GM23338 (cell line): Measurements from ENCODE around the gene SYPL1. TPM values are rescaled to one million over a fixed set of nuclear protein-coding genes. Genes with fewer than 3 reads are reported as not detected.

ENCODE experiments used
- ATAC-seq: fragments of 200-7000 bp; cut with Tn5 transposase; 3 replicates; pipeline ENCODE4 v1.9.1; 2020
- DNase-seq: peaks from one replicate; pipeline ENCODE4 v3.0.0-alpha.2; 2015; ENCODE audit warnings: low spot score
- H2AFZ ChIP-seq: fragments of 200-600 bp; sonication (generic); 2 replicates; pipeline ENCODE4 v1.8.0; 2016; ENCODE audit warnings: antibody characterized with exemption, mild to moderate bottlenecking, moderate library complexity
- H3F3A ChIP-seq: fragments of 200-600 bp; sonication (generic); replicated peaks from 2 replicates; pipeline ENCODE4 v1.8.0; 2017; ENCODE audit warnings: antibody characterized with exemption, mixed run types, low read depth
- H3K27ac ChIP-seq: fragments of 200-600 bp; sonication (generic); 2 replicates; pipeline ENCODE4 v1.6.1; 2016; ENCODE audit warnings: low read depth
- H3K27me3 ChIP-seq: fragments of 200-600 bp; sonication (generic); 2 replicates; pipeline ENCODE4 v1.8.0; 2016; ENCODE audit warnings: mild to moderate bottlenecking, mixed run types, moderate library complexity; ENCODE audit not compliant: insufficient read depth
- H3K36me3 ChIP-seq: fragments of 200-600 bp; sonication (generic); 2 replicates; pipeline ENCODE4 v1.8.0; 2016; ENCODE audit warnings: mild to moderate bottlenecking; ENCODE audit not compliant: insufficient read depth
- H3K4me1 ChIP-seq: fragments of 200-600 bp; sonication (generic); 2 replicates; pipeline ENCODE4 v1.8.0; 2016; ENCODE audit warnings: mild to moderate bottlenecking, moderate library complexity; ENCODE audit not compliant: insufficient read depth
- H3K4me2 ChIP-seq: fragments of 200-600 bp; sonication (generic); 2 replicates; pipeline ENCODE4 v1.7.1; 2017; ENCODE audit warnings: mixed run types
- H3K4me3 ChIP-seq: fragments of 200-600 bp; sonication (generic); 2 replicates; pipeline ENCODE4 v1.6.1; 2016; ENCODE audit warnings: mixed run types
- H3K79me2 ChIP-seq: fragments of 200-600 bp; sonication (generic); replicated peaks from 2 replicates; pipeline ENCODE4 v1.8.0; 2017; ENCODE audit warnings: mild to moderate bottlenecking; ENCODE audit not compliant: insufficient read depth
- H3K9me2 ChIP-seq: fragments of 200-600 bp; sonication (generic); 2 replicates; pipeline ENCODE4 v1.8.0; 2017; ENCODE audit not compliant: insufficient read depth
- H4K20me1 ChIP-seq: fragments of 200-600 bp; sonication (generic); replicated peaks from 2 replicates; pipeline ENCODE4 v1.8.0; 2017; ENCODE audit warnings: mild to moderate bottlenecking; ENCODE audit not compliant: insufficient read depth
- H3K27ac Mint-ChIP-seq: 2 replicates; pipeline ENCODE4 v1.8.0; 2020; ENCODE audit warnings: inconsistent platforms, mild to moderate bottlenecking, moderate library complexity, mixed read lengths
- H3K27me3 Mint-ChIP-seq: 3 replicates; pipeline ENCODE4 v1.8.0; 2022; ENCODE audit warnings: low read depth, mild to moderate bottlenecking, moderate library complexity, mixed read lengths, inconsistent platforms; ENCODE audit not compliant: insufficient read depth, poor library complexity
- H3K36me3 Mint-ChIP-seq: 3 replicates; pipeline ENCODE4 v1.8.0; 2021; ENCODE audit warnings: low read depth, mild to moderate bottlenecking, inconsistent platforms, moderate library complexity, mixed read lengths
- H3K4me1 Mint-ChIP-seq: 3 replicates; pipeline ENCODE4 v1.8.0; 2020; ENCODE audit warnings: mild to moderate bottlenecking, inconsistent platforms, mixed read lengths
- H3K4me3 Mint-ChIP-seq: 3 replicates; pipeline ENCODE4 v1.8.0; 2021; ENCODE audit warnings: moderate library complexity, mild to moderate bottlenecking, inconsistent platforms, mixed read lengths
- H3K9me3 Mint-ChIP-seq: 3 replicates; pipeline ENCODE4 v1.8.0; 2020; ENCODE audit warnings: moderate library complexity, mild to moderate bottlenecking, inconsistent platforms, mixed read lengths
- EZH2 ChIP-seq: fragments of 200-600 bp; sonication (generic); IDR thresholded peaks from one replicate; pipeline ENCODE4 v1.8.0; 2017; ENCODE audit warnings: antibody characterized with exemption, mild to moderate bottlenecking, low read depth; ENCODE audit not compliant: unreplicated experiment
- NANOG ChIP-seq: IDR thresholded peaks from 2 replicates; pipeline ENCODE4 v1.6.1; 2016; ENCODE audit warnings: antibody characterized with exemption, borderline replicate concordance
- ZNF114 ChIP-seq: fragments of 250-450 bp; sonication (Bioruptor Pico); IDR thresholded peaks from 2 replicates; pipeline ENCODE4 v1.5.0; 2020; ENCODE audit warnings: mild to moderate bottlenecking, moderate library complexity
- ZNF331 ChIP-seq: fragments of 250-450 bp; sonication (Bioruptor Pico); IDR thresholded peaks from 2 replicates; pipeline ENCODE4 v1.5.0; 2020; ENCODE audit warnings: low read depth, mild to moderate bottlenecking, moderate library complexity
- polyA plus RNA-seq: library from polyadenylated mRNA; unstranded; fragments of >200 nt; fragmentation: Nextera tagmentation; extraction: Ambion mirVana; gene quantifications from 2 replicates; pipeline ENCODE4 v1.2.1, GENCODE V29; 2016
- total RNA-seq: library from RNA; depleted of rRNA; stranded (reverse); fragments of >200 nt; shearing (Covaris generic); gene quantifications from 2 replicates; pipeline ENCODE4 v1.2.3, GENCODE V29; 2014
- TF ChIP-seq, protein P1 (sequence below): IDR thresholded peaks from one replicate; pipeline ENCODE4 v1.6.1; 2018; ENCODE audit warnings: antibody characterized with exemption; ENCODE audit not compliant: unreplicated experiment
- TF ChIP-seq, protein P2 (sequence below): fragments of 250-450 bp; sonication (Bioruptor Pico); IDR thresholded peaks from 2 replicates; pipeline ENCODE4 v1.5.0; 2020; ENCODE audit warnings: mild to moderate bottlenecking, moderate library complexity

SYPL1 gene
- total and polyA plus RNA-seq, 2 experiments from 2014 or later = 39.3 to 52.7 TPM

- 0 out of 2 replicates have a peak overlapping the region, but pooled peaks have one; percentile 60 for H3K27ac Mint-ChIP-seq
- no peak overlapping the region for H2AFZ ChIP-seq
Measured at GRCh38 chr7:106098889-106099288, 13.2 kb downstream of the SYPL1 start.

More at GRCh38 chr7:106098889-106099288, 13.2 kb downstream of the SYPL1 start:
- Histone ChIP-seq H3K4me2 (no peak overlapping the region), H3F3A (no peaks in the 10 kb centered on the region), H3K27ac (no peak overlapping the region), H3K9me2 (no peaks in the 10 kb centered on the region), H3K4me3 (no peak overlapping the region), H3K27me3 (no peaks in the 10 kb centered on the region), H3K79me2 (peaks cover 52% of the 10 kb centered on the region), H4K20me1 (peaks cover 12% of the 10 kb centered on the region; the same call in 1 of the 2 replicates), H3K4me1 (no peaks in the 10 kb centered on the region), H3K36me3 (peaks cover 9% of the 10 kb centered on the region; the same call in 1 of the 2 replicates)
- DNase-seq (no peak), ATAC-seq (no peak)
- TF ChIP-seq ZNF114 (CRISPR knock-in tag) = no peak
- TF ChIP-seq NANOG = no peak
- no peak for TF ChIP-seq ZNF331 (CRISPR knock-in tag)
- TF ChIP-seq EZH2 = no peak
- TF ChIP-seq, protein P1, sequence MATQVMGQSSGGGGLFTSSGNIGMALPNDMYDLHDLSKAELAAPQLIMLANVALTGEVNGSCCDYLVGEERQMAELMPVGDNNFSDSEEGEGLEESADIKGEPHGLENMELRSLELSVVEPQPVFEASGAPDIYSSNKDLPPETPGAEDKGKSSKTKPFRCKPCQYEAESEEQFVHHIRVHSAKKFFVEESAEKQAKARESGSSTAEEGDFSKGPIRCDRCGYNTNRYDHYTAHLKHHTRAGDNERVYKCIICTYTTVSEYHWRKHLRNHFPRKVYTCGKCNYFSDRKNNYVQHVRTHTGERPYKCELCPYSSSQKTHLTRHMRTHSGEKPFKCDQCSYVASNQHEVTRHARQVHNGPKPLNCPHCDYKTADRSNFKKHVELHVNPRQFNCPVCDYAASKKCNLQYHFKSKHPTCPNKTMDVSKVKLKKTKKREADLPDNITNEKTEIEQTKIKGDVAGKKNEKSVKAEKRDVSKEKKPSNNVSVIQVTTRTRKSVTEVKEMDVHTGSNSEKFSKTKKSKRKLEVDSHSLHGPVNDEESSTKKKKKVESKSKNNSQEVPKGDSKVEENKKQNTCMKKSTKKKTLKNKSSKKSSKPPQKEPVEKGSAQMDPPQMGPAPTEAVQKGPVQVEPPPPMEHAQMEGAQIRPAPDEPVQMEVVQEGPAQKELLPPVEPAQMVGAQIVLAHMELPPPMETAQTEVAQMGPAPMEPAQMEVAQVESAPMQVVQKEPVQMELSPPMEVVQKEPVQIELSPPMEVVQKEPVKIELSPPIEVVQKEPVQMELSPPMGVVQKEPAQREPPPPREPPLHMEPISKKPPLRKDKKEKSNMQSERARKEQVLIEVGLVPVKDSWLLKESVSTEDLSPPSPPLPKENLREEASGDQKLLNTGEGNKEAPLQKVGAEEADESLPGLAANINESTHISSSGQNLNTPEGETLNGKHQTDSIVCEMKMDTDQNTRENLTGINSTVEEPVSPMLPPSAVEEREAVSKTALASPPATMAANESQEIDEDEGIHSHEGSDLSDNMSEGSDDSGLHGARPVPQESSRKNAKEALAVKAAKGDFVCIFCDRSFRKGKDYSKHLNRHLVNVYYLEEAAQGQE = no peak
- TF ChIP-seq, protein P2, sequence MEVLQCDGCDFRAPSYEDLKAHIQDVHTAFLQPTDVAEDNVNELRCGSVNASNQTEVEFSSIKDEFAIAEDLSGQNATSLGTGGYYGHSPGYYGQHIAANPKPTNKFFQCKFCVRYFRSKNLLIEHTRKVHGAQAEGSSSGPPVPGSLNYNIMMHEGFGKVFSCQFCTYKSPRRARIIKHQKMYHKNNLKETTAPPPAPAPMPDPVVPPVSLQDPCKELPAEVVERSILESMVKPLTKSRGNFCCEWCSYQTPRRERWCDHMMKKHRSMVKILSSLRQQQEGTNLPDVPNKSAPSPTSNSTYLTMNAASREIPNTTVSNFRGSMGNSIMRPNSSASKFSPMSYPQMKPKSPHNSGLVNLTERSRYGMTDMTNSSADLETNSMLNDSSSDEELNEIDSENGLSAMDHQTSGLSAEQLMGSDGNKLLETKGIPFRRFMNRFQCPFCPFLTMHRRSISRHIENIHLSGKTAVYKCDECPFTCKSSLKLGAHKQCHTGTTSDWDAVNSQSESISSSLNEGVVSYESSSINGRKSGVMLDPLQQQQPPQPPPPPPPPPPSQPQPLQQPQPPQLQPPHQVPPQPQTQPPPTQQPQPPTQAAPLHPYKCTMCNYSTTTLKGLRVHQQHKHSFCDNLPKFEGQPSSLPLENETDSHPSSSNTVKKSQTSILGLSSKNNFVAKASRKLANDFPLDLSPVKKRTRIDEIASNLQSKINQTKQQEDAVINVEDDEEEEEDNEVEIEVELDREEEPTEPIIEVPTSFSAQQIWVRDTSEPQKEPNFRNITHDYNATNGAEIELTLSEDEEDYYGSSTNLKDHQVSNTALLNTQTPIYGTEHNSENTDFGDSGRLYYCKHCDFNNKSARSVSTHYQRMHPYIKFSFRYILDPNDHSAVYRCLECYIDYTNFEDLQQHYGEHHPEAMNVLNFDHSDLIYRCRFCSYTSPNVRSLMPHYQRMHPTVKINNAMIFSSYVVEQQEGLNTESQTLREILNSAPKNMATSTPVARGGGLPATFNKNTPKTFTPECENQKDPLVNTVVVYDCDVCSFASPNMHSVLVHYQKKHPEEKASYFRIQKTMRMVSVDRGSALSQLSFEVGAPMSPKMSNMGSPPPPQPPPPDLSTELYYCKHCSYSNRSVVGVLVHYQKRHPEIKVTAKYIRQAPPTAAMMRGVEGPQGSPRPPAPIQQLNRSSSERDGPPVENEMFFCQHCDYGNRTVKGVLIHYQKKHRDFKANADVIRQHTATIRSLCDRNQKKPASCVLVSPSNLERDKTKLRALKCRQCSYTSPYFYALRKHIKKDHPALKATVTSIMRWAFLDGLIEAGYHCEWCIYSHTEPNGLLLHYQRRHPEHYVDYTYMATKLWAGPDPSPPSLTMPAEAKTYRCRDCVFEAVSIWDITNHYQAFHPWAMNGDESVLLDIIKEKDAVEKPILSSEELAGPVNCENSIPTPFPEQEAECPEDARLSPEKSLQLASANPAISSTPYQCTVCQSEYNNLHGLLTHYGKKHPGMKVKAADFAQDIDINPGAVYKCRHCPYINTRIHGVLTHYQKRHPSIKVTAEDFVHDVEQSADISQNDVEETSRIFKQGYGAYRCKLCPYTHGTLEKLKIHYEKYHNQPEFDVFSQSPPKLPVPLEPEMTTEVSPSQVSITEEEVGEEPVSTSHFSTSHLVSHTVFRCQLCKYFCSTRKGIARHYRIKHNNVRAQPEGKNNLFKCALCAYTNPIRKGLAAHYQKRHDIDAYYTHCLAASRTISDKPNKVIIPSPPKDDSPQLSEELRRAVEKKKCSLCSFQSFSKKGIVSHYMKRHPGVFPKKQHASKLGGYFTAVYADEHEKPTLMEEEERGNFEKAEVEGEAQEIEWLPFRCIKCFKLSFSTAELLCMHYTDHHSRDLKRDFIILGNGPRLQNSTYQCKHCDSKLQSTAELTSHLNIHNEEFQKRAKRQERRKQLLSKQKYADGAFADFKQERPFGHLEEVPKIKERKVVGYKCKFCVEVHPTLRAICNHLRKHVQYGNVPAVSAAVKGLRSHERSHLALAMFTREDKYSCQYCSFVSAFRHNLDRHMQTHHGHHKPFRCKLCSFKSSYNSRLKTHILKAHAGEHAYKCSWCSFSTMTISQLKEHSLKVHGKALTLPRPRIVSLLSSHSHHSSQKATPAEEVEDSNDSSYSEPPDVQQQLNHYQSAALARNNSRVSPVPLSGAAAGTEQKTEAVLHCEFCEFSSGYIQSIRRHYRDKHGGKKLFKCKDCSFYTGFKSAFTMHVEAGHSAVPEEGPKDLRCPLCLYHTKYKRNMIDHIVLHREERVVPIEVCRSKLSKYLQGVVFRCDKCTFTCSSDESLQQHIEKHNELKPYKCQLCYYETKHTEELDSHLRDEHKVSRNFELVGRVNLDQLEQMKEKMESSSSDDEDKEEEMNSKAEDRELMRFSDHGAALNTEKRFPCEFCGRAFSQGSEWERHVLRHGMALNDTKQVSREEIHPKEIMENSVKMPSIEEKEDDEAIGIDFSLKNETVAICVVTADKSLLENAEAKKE (CRISPR knock-in tag) = no peak
- Mint-ChIP-seq H3K27me3 (no peaks in the 10 kb centered on the region), H3K9me3 (no peaks in the 10 kb centered on the region), H3K4me1 (peaks cover 20% of the 10 kb centered on the region), H3K4me3 (no peak overlapping the region), H3K36me3 (no peaks in the 10 kb centered on the region; the same call in 1 of the 3 replicates)
